Activated CD4-positive, alpha-beta T cell treated with anti-CD3 and anti-CD28 coated beads for 36 hours (primary cell): ENCODE data around the gene ASS1. TPM values are rescaled to one million over a fixed set of nuclear protein-coding genes. Genes with fewer than 3 reads are reported as not detected.

ENCODE experiments used
- ATAC-seq: fragments of 200-7000 bp; cut with Tn5 transposase; one replicate; pipeline ENCODE4 v1.10.0; 2021; ENCODE audit warnings: mild to moderate bottlenecking, moderate library complexity
- CTCF ChIA-PET: fragments of 350-600 bp; sonication (Branson Sonifier 250); formaldehyde crosslinking; loops from one replicate; lab custom pipeline; 2021; ENCODE audit warnings: antibody characterized with exemption; lab: Charles Lee
- POLR2A ChIA-PET: fragments of 350-600 bp; sonication (Branson Sonifier 250); formaldehyde crosslinking; loops from one replicate; lab custom pipeline; 2021; ENCODE audit warnings: antibody characterized with exemption, inconsistent platforms; lab: Charles Lee
- DNase-seq: peaks from one replicate; pipeline ENCODE4 v3.0.0-alpha.2; 2020
- H3K27ac Mint-ChIP-seq: one replicate; pipeline ENCODE4 v1.8.0; 2021; ENCODE audit warnings: mixed read lengths
- H3K27me3 Mint-ChIP-seq: one replicate; pipeline ENCODE4 v1.8.0; 2021; ENCODE audit warnings: mixed read lengths
- H3K36me3 Mint-ChIP-seq: one replicate; pipeline ENCODE4 v1.8.0; 2021; ENCODE audit warnings: low read depth, mixed read lengths
- H3K4me1 Mint-ChIP-seq: one replicate; pipeline ENCODE4 v1.8.0; 2021; ENCODE audit warnings: mixed read lengths
- H3K4me3 Mint-ChIP-seq: one replicate; pipeline ENCODE4 v1.8.0; 2021; ENCODE audit warnings: mild to moderate bottlenecking, moderate library complexity, mixed read lengths
- H3K9me3 Mint-ChIP-seq: one replicate; pipeline ENCODE4 v1.8.0; 2021; ENCODE audit warnings: low read depth, mixed read lengths
- intact Hi-C, 2 experiments: fragments of 100-400 bp; cut with DNase I in 1 of 2; cut with micrococcal nuclease in 1 of 2; formaldehyde crosslinking; loops; one replicate each; pipeline versions ENCODE4 v1.14.2 to v1.15.1; 2022 to 2024; cut with DNase I, micrococcal nuclease
- total RNA-seq, 2 experiments: library from RNA; stranded (reverse); gene quantifications; one replicate each; pipeline ENCODE4 v1.2.3, GENCODE V29; 2021

The ASS1 gene
- total RNA-seq, 2 experiments from 2014 or later = 8.6 to 9.3 TPM

DNA sequence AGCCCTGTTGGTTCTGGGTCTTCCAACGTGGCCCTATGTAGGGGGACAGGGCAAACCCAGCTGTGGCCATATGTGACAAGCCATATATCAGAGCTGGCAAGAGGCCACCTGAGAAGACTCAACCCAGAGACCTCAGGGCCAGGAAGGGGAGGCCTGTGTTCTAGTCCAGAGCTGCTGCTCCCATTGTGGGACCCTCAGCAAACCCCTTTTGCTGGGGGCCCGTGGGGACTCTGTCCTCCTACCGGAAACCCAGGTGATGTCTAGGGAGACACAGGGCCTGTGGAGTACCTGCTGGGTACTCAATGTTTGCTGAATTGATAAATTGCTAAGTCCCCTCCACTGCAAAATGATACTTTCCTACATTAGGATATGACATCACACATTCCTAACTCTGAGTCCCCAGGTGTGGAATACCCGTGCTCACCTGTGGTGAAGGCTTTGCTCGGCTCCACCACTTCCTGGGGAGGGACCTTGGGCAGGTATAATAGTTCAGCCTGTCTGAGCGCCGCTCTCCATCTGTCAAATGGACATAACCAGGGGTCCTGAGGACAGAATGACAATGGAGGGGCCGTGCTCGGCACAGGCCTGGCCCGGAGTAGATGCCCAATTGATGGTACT lies 38.4 kb upstream of the ASS1 start:
- CTCF ChIA-PET = no interaction called here
- no peaks in the 10 kb centered on the region for H3K9me3 Mint-ChIP-seq
- H3K4me3 Mint-ChIP-seq = no peak overlapping the region
- DNase-seq (no peak), ATAC-seq (no peak)
- H3K27me3 Mint-ChIP-seq = no peaks in the 10 kb centered on the region
- intact Hi-C loops = no loop called here
- H3K36me3 Mint-ChIP-seq = no peaks in the 10 kb centered on the region
- no peaks in the 10 kb centered on the region for H3K4me1 Mint-ChIP-seq
- no peak overlapping the region for H3K27ac Mint-ChIP-seq
- POLR2A ChIA-PET = no interaction called here

DNA sequence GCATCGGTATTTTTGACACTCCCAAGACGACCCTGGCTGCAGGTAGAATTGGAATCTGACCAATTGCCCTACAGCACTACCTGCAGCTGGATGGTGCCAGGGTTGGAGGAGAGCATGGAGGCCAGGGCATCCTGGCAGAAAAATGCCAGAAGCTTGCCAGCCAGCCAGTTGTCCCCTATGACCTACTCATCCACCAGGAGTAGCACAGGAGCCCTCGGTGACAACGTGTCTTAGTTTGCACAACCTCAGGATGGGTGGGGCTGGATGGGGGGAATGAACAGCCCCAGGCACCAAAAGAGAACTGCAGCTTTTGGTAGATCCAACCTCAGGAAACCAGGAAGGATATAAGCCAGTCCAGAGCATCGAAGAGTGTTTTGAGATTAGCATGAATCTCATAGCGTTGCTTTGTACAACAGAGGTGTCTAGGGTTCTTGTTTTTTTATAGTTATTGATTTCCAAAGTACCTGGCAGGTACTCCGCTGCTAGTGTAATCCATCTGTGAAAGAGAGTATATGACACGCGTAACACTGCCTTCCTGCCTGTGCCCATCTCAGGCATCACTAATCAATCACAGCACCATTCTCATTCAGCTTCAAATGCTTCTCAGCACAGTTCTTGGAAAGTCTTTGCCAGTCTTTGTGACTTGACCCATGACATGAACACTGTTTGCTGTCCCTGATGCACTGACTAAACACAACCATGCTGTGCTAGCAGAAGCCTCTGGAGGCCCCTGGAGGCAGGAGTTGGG lies 36.7 kb upstream of the ASS1 start:
- no peaks in the 10 kb centered on the region for H3K9me3 Mint-ChIP-seq
- no peaks in the 10 kb centered on the region for H3K4me1 Mint-ChIP-seq
- intact Hi-C loops = no loop called here
- no peak overlapping the region for H3K4me3 Mint-ChIP-seq
- ATAC-seq (no peak), DNase-seq (no peak)
- no peak overlapping the region for H3K27ac Mint-ChIP-seq
- no peaks in the 10 kb centered on the region for H3K36me3 Mint-ChIP-seq
- POLR2A ChIA-PET = no interaction called here
- no peaks in the 10 kb centered on the region for H3K27me3 Mint-ChIP-seq
- CTCF ChIA-PET = no interaction called here

DNA sequence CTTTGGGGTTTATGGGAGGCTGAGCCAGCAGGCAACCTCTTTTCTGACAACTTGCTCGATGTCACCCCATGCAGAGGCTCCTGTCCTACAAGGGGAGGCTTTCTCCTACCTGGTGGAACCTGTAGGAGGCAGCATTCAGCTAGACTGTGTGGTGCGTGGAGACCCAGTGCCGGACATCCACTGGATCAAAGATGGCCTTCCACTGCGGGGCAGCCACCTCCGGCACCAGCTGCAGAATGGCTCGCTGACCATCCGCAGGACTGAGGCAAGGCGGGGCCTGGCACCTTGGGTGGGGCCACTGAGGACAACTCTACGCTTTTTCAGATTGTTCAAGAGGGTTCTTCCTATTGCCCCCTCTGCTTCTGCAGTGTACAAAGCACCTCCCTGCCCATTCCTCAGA lies 36.1 kb upstream of the ASS1 start:
- no peak for DNase-seq
- Mint-ChIP-seq H3K4me3 (no peak overlapping the region), H3K27ac (no peak overlapping the region), H3K27me3 (no peaks in the 10 kb centered on the region), H3K36me3 (no peaks in the 10 kb centered on the region), H3K4me1 (no peaks in the 10 kb centered on the region), H3K9me3 (no peaks in the 10 kb centered on the region)
- ChIA-PET POLR2A (no interaction called here), CTCF (no interaction called here)
- intact Hi-C loops = no loop called here
- no peak for ATAC-seq

DNA sequence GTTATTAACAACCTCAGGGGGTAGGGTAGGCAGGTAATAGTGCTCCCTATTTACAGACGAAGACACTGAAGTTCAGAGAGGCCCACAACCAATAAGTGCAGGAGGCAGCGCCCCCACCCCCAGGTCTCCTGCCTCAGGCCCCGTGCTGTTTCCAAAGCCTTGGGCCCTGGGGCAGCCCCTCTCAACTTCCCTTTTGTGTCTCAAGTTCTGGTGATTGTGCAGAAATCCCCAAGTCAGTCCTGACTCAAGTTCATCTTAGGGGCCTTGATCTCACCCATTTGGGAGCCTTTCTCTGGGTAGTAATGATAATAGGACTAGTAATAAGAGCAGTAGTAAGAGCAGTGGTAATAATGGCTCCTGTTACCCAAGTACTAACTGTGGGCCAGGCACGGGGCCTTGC lies 35.5 kb upstream of the ASS1 start:
- Mint-ChIP-seq H3K27ac (no peak overlapping the region), H3K4me1 (no peaks in the 10 kb centered on the region), H3K36me3 (no peaks in the 10 kb centered on the region), H3K9me3 (no peaks in the 10 kb centered on the region), H3K4me3 (no peak overlapping the region), H3K27me3 (no peaks in the 10 kb centered on the region)
- ChIA-PET POLR2A (no interaction called here), CTCF (no interaction called here)
- intact Hi-C loops = no loop called here
- ATAC-seq (no peak), DNase-seq (no peak)

- ChIA-PET POLR2A (no interaction called here), CTCF (no interaction called here)
- Mint-ChIP-seq H3K36me3 (no peaks in the 10 kb centered on the region), H3K9me3 (no peaks in the 10 kb centered on the region), H3K27me3 (no peaks in the 10 kb centered on the region), H3K4me1 (no peaks in the 10 kb centered on the region), H3K27ac (no peak overlapping the region), H3K4me3 (no peak overlapping the region)
- DNase-seq = no peak
- intact Hi-C loops = no loop called here
- ATAC-seq = no peak
These were observed 34.3 kb upstream of the ASS1 start for GRCh38 chr9:130410443-130410842.

DNA sequence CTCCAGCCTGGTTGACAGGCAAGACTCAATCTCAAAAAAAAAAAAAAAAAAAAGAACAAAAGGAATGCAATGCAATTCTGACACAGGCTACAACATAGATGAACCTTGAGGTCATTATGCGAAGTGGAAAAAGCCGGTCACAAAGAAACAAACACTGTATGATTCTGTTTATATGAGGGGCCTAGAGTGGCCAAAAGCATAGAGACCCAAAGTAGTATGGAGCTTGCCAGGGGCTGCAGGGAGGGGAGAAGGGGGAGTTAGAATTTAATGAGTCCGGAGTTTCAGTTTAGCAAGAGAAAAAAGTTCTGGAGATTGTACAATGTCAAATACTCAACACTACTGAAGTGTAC lies 33.2 kb upstream of the ASS1 start:
- no peaks in the 10 kb centered on the region for H3K9me3 Mint-ChIP-seq
- peaks cover 3% of the 10 kb centered on the region for H3K27me3 Mint-ChIP-seq
- H3K4me1 Mint-ChIP-seq = no peaks in the 10 kb centered on the region
- H3K36me3 Mint-ChIP-seq = no peaks in the 10 kb centered on the region
- CTCF ChIA-PET = no interaction called here
- intact Hi-C loops = no loop called here
- H3K4me3 Mint-ChIP-seq = no peak overlapping the region
- H3K27ac Mint-ChIP-seq = no peak overlapping the region
- POLR2A ChIA-PET = no interaction called here
- no peak for DNase-seq
- no peak for ATAC-seq

DNA sequence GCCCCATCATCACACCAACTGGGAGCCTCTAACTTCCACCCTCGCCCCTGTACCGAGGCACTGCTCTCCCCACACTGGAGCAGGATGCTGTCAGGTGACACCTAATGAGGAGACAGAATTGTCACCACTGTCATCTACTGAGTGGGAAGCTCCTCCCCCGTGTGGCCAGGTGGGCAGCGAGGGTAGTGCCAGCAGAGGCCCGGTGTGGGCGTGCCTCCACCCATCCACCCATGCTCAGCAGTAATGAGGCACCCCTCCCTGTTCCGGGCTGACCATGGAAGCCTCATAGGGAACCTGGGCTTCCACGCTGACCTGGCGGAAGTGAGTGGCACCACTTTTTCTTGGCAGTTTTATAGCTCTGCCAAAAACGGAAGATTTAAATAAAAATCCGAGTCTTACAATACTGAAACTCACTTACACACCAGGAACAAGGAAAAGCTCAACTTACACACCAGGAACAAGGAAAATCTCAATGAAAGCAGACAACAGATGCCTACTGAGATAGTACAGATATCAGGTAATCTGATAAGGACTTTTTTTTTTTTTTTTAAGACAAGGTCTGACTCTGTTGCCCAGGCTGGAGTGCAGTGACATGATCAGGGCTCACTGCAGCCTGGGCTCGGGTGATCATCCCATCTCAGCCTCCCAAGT lies 30.6 kb upstream of the ASS1 start:
- Mint-ChIP-seq H3K27ac (no peak overlapping the region), H3K9me3 (no peaks in the 10 kb centered on the region), H3K27me3 (peaks cover 3% of the 10 kb centered on the region), H3K36me3 (no peaks in the 10 kb centered on the region), H3K4me3 (no peak overlapping the region), H3K4me1 (no peaks in the 10 kb centered on the region)
- ATAC-seq = no peak
- intact Hi-C loops = no loop called here
- CTCF ChIA-PET = interaction anchor here (0.6 to 0.8 kb wide), 2 partner anchors 13 to 168 kb away, joined by 3 to 4 read pairs; no protein-coding TSS in a partner anchor
- DNase-seq = no peak
- POLR2A ChIA-PET = interaction anchor here (0.6 kb wide), 1 partner anchor 226 kb away, joined by 5 read pairs; no protein-coding TSS in a partner anchor

GRCh38 chr9:130414910-130415746 lies 29.6 kb upstream of the ASS1 start:
- ATAC-seq (no peak), DNase-seq (no peak)
- intact Hi-C loops = loop anchor here in 1 of 2 experiments (5.0 kb wide), 1 partner anchor 308 kb away; no protein-coding TSS in a partner anchor
- ChIA-PET CTCF (interaction anchor here (0.7 kb wide), 1 partner anchor 870 kb away, joined by 3 read pairs; no protein-coding TSS in a partner anchor), POLR2A (no interaction called here)
- no peaks in the 10 kb centered on the region for H3K36me3 Mint-ChIP-seq
- no peak overlapping the region for H3K27ac Mint-ChIP-seq
- H3K9me3 Mint-ChIP-seq = no peaks in the 10 kb centered on the region
- H3K4me3 Mint-ChIP-seq = no peak overlapping the region
- peaks cover 3% of the 10 kb centered on the region for H3K27me3 Mint-ChIP-seq
- H3K4me1 Mint-ChIP-seq = no peaks in the 10 kb centered on the region

DNA sequence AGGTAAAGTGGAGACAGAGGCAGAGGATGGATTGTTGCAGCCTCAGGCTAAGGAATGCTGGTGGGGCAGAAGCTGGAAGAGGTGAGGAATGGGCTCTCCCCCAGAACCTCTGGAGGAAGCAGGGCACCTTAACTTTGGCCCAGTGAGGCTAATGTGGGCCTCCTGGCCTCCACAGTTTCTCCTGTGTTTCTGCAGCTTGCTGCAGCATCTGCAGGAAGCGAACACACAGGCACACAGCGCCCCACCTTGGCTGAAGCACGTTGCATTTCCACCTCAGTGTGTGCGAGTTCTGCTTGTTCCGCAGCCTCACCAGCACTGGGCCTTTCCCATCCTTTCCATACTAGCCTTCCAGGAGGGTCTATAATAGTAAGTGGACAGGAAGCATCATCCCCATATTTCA lies 27.2 kb upstream of the ASS1 start:
- Mint-ChIP-seq H3K27ac (no peak overlapping the region), H3K27me3 (peaks cover 3% of the 10 kb centered on the region), H3K4me3 (no peak overlapping the region), H3K36me3 (no peaks in the 10 kb centered on the region), H3K4me1 (no peaks in the 10 kb centered on the region), H3K9me3 (no peaks in the 10 kb centered on the region)
- DNase-seq = peak; percentile 33
- no peak for ATAC-seq
- intact Hi-C loops = loop anchor here in 1 of 2 experiments (5.0 kb wide), 1 partner anchor 310 kb away; no protein-coding TSS in a partner anchor
- POLR2A ChIA-PET = no interaction called here
- CTCF ChIA-PET = interaction anchor here (0.6 kb wide), 1 partner anchor 35 kb away, joined by 3 read pairs; no protein-coding TSS in a partner anchor

DNA sequence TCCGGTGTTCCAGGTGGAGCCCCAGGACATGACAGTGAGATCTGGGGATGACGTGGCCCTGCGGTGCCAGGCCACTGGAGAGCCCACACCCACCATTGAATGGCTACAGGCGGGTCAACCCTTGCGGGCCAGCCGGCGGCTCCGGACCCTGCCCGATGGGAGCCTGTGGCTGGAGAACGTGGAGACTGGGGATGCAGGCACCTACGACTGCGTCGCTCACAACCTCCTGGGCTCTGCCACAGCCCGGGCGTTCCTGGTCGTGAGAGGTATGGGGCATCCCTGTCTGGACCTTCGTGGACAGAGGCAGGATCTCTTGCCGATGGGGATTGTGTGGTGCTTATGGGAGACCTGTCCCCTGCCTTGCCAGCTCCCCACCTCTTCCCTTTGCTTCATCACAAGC lies 26.0 kb upstream of the ASS1 start:
- Mint-ChIP-seq H3K4me3 (no peak overlapping the region), H3K36me3 (no peaks in the 10 kb centered on the region), H3K4me1 (no peaks in the 10 kb centered on the region), H3K27ac (no peak overlapping the region), H3K9me3 (no peaks in the 10 kb centered on the region), H3K27me3 (peaks cover 3% of the 10 kb centered on the region)
- intact Hi-C loops = loop anchor here in 1 of 2 experiments (5.0 kb wide), 1 partner anchor 311 kb away; no protein-coding TSS in a partner anchor
- ATAC-seq = no peak
- POLR2A ChIA-PET = no interaction called here
- CTCF ChIA-PET = no interaction called here
- no peak for DNase-seq

GRCh38 chr9:130419521-130420035 lies 25.2 kb upstream of the ASS1 start:
- Mint-ChIP-seq H3K4me1 (no peaks in the 10 kb centered on the region), H3K27ac (no peak overlapping the region), H3K36me3 (no peaks in the 10 kb centered on the region), H3K27me3 (peaks cover 3% of the 10 kb centered on the region), H3K4me3 (no peak overlapping the region), H3K9me3 (no peaks in the 10 kb centered on the region)
- ChIA-PET CTCF (no interaction called here), POLR2A (interaction anchor here (0.7 kb wide), 1 partner anchor 78 kb away, joined by 3 read pairs; no protein-coding TSS in a partner anchor)
- intact Hi-C loops = loop anchor here in 1 of 2 experiments (5.0 kb wide), 1 partner anchor 312 kb away; no protein-coding TSS in a partner anchor
- no peak for DNase-seq
- ATAC-seq = no peak
